Stimulated activated CD4-positive, alpha-beta T cell treated with anti-CD3 and anti-CD28 coated beads, Interleukin-12 subunit alpha, Interleukin-12 subunit beta, amount 100 ng/mL, for 4 hours (primary cell): ENCODE results near the gene GOLT1B.

ENCODE experiments used
- DNase-seq: peaks from one replicate; pipeline ENCODE4 v3.0.0-alpha.2; 2020

GOLT1B gene

DNA sequence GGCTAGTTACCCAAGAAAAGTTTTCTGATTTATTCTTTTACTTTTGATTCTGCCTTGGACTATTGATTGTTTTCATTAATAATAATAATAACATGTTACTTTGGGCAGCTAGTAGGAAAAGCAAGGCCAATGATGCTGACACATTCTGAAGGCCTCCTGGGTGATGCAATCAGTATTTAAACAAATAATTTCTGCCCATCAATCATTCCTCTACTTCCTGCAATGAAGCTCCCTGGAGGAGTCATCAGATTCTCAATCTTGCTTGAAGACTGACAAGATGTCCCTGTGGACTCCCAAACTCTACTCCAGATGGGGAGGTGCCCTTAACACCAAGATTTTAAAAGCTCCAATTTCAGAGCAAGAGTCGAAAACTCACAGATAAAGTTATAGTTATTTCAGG is 24.5 kb downstream of the GOLT1B start, which contains the start of gene SPX:
TSS of gene SPX (plus strand) at position 244 of the 400 bp plus-strand sequence. CDS start 177 bp downstream, outside the sequence.
- DNase-seq: no peak

GRCh38 chr12:21526721-21527345 is 25.2 kb downstream of the GOLT1B start:
- DNase-seq: no peak

GRCh38 chr12:21527451-21528180 is 26.0 kb downstream of the GOLT1B start:
- peak; percentile 58 for DNase-seq

DNA sequence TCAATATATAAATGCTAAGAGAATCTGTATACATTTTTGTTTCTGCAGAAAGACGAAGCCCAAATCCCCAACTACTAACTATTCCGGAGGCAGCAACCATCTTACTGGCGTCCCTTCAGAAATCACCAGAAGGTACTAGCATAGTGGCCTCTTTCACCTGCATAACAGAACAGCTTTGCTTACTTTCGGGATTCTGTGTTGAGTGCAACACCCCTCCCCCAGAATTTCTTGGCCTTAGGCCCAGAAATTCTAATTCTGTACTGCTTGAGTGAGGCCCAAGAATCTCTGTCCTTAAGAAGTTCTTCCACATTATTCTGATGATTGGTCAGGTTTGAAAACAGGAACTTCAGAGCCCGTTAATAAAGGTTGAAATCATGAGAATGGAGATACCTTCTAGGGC is 27.4 kb downstream of the GOLT1B start:
- no peak for DNase-seq

DNA sequence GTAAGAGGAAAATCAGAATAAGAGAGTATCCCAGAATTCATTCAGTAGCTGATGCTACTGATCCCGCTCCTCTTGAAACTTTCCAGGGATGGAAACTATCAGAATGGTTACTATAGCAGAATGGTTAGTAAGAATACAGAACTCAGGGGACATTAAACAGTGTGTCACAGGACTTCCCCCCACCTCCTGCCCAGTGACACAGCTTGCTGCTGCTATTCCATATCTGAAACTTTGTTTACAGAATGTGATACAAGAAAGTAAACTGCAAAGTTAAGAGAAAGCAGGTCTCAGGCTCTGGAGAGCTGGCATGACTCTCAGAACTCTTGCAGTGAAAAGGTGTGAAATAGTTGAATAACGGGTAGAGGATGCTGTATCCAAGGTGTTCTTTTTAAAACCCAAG is 27.9 kb downstream of the GOLT1B start:
- DNase-seq: no peak

- no peak for DNase-seq
These were observed 36.6 kb downstream of the GOLT1B start for GRCh38 chr12:21538061-21538653.

GRCh38 chr12:21539797-21540196 is 38.2 kb downstream of the GOLT1B start:
- no peak for DNase-seq

- no peak for DNase-seq
These were observed 40.2 kb downstream of the GOLT1B start for GRCh38 chr12:21541773-21542172.

DNA sequence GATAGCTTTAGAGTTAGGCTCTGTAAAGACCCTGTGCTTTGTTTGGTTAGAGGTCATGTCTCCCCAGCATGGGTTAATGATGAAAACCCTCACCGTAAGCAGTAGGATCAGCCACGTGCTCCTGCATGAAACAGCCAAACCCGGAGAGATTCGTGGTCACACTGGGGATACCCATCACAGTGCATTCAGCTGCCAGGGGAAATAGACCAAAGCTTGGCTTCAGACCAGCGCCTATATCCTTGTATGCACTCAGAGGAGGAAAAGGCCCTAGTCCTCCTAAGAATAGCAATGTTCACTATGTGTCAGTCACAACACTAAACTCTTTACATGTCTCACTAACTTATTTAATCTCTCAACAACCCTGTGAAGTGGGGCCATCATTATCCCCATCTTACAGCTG is 40.8 kb downstream of the GOLT1B start:
- no peak for DNase-seq

DNA sequence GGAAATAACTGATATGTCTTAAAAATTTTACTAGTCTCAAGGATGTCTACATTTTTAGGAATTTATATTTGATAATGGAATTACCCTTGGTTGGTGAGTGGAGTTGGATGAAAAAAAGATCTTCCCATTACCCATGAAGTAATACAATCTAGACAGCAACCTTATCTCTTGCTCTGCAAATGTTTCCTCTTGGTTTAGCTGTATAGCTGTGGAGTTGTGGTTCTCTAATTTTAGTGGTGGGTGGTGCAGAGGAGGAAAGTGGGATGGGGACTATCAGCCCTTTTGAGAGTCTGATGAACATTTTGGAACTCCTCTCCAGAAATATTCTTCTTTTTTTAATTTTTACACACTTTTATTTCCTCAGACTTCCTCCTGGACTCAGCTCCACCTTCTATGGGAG is 41.6 kb downstream of the GOLT1B start:
- DNase-seq: no peak

GRCh38 chr12:21545557-21545956 is 44.0 kb downstream of the GOLT1B start:
- DNase-seq: no peak

- DNase-seq: no peak
These were observed 45.1 kb downstream of the GOLT1B start for GRCh38 chr12:21546716-21547115.

GRCh38 chr12:21547437-21547836 is 45.8 kb downstream of the GOLT1B start:
- no peak for DNase-seq

DNA sequence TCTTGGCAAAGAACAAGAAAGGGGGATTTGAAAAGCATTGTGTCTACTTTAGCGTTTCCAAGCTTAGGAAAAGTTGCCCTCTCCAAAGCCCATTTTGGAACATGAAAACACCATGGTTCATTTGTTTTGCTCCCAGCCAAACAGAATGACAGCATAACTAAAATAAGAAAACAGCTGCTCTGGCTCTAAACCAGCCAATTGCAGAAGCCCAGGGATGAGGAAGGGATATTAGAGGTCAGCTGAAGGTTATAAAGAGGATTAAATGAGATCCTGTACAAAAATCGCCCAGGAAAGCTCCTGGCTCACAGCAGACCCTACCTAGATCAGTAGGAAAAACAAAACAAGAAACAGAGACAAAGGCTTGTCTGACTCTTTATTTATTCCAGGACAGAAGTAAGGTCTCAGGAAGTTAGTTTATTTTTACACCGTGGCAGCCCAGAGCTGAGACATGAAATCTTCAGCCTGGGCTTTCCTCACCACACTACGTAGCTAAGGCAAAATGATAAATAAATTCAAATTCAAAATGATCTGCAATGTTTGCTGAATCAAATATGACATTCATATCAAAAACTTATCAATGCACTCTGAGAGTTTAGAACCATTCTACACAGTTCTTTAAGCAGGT is 50.4 kb downstream of the GOLT1B start:
- DNase-seq: no peak

- DNase-seq: no peak
These were observed 51.2 kb downstream of the GOLT1B start for GRCh38 chr12:21552635-21553328.

GRCh38 chr12:21553329-21553675 is 51.7 kb downstream of the GOLT1B start:
- no peak for DNase-seq

- no peak for DNase-seq
These were observed 56.6 kb downstream of the GOLT1B start for GRCh38 chr12:21558100-21558679.

DNA sequence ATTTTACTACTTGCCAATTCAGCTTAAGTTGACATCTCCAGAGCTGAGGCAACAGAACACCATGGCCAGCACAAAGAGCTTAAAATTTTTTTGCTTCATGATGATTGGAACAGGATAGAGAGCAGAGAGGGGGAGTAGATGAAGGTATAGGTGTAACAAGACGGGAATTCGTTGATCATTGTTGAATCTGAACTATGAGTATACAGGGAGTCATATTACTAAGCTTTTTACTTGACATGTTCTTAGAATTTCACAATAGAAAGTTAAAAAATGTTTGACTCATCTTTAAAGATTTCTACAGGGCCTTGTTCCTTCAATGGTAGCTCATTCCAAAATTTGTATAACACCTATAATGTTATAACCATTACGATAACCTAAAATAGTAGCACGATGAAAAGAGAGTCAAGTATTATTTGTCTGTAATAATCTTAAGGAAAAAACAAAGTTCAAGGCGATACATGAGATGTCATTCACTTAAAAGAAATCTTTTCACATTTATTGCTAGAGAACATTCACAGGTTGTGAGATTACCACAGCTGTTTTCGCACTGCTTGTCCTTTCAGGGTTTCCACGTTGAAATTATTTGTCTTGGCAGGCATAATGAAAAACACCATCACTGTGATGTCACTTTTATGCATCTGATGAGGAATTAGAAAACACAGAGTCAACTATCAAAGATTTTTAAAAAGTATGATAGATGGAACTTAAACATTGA is 58.4 kb downstream of the GOLT1B start:
- no peak for DNase-seq

DNA sequence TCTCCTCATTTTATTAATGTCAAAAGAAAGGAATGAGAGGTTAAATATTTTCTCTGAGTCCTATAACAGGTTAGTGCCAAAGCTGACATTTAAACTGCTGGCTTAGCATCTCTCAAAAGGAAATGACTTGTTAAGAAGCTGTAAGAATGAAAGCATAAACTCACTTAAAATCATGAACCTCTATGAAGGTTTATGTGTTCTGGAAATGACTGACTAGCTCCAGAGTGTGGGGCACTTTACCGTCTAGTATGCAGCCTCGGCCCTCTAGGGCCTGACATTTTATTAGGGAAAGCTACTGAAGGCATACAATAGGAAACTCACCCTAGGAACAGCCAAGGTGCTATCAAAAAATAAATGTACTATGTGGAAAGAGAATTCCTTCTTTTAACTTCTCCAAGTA is 59.6 kb downstream of the GOLT1B start:
- DNase-seq: no peak

DNA sequence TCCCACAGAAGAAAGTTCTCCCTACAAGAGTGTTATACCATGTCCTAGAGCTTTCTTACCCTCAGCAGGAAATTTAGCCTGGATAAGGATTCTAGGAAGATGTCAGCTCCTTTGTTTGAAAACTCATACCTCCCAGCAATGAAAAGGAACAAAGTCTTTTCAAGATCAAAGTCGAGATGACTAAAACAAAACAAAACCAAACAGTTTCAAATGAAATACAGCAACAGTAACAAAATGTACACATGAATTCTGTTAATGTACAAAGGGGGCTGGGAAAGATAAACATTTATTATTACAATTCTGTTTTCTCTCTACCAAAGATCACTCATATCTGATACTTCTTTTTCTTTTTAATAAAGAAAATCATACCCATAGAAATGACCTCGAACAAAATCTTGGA is 61.3 kb downstream of the GOLT1B start:
- DNase-seq: no peak

DNA sequence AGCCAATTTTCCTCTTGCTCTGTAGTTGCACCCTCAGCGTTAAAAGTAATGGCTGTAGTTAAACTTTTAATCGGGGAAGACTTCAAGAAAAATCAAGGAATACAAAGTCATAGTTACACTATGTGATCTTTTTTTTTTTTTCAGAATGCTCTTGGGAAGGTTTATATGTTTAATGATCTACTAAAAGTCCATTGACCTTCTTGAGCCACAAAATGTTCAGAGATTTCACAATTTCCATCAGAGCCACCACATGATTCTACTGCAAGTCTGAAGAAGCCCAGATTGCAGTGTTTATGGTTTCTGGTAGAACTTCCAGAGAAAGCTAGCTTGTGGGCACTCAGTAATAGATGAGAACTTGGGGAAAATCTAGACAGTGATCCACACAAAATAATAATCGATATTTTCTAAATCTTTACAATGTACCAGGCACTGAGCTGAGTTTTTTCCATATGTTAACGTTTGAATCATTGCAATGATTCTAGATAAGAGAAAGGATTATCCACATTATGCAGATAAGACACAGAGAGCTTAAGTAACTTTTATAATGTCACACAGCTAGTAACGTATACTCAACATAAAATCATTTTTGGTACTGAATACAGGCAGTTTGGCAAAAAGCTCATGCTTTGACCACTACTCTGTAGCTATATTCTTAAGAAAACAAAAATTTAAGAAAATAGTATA is 64.8 kb downstream of the GOLT1B start:
- no peak for DNase-seq
